HUES48 (cell line): ENCODE measurements around the gene STARD7.

Experiments
- H3K27ac ChIP-seq: one replicate; pipeline ENCODE4 v1.7.0; 2013; ENCODE audit warnings: low read depth, low read length, inconsistent platforms
- H3K27me3 ChIP-seq: 2 replicates; pipeline ENCODE4 v1.6.1; 2013; ENCODE audit warnings: mild to moderate bottlenecking, low read length; ENCODE audit not compliant: control insufficient read depth, insufficient read depth
- H3K36me3 ChIP-seq: 2 replicates; pipeline ENCODE4 v1.6.1; 2013; ENCODE audit warnings: low read length; ENCODE audit not compliant: control insufficient read depth, insufficient read depth
- H3K4me1 ChIP-seq: 2 replicates; pipeline ENCODE4 v1.6.1; 2013; ENCODE audit warnings: mild to moderate bottlenecking, low read length; ENCODE audit not compliant: control insufficient read depth, insufficient read depth
- H3K4me3 ChIP-seq: 2 replicates; pipeline ENCODE4 v1.5.1; 2013; ENCODE audit warnings: mild to moderate bottlenecking, low read depth, low read length
- H3K9ac ChIP-seq: 2 replicates; pipeline ENCODE4 v1.6.1; 2013; ENCODE audit warnings: mild to moderate bottlenecking, low read depth, low read length, moderate library complexity
- H3K9me3 ChIP-seq: 2 replicates; pipeline ENCODE4 v1.6.1; 2013; ENCODE audit warnings: low read length; ENCODE audit not compliant: control insufficient read depth, insufficient read depth

STARD7 gene

GRCh38 chr2:96180002-96180401 lies 28.6 kb downstream of the STARD7 start:
- Histone ChIP-seq H3K36me3 (peaks cover 12% of the 10 kb centered on the region), H3K9me3 (no peaks in the 10 kb centered on the region)

GRCh38 chr2:96176661-96177060 lies 32.0 kb downstream of the STARD7 start:
- Histone ChIP-seq H3K27ac (no peak overlapping the region), H3K36me3 (no peaks in the 10 kb centered on the region), H3K9ac (no peak overlapping the region), H3K4me3 (no peak overlapping the region), H3K27me3 (no peaks in the 10 kb centered on the region), H3K9me3 (no peaks in the 10 kb centered on the region), H3K4me1 (no peaks in the 10 kb centered on the region)

More at GRCh38 chr2:96180002-96180401, 28.6 kb downstream of the STARD7 start:
- no peaks in the 10 kb centered on the region for H3K27me3 ChIP-seq
- no peak overlapping the region for H3K27ac ChIP-seq
- no peaks in the 10 kb centered on the region for H3K4me1 ChIP-seq
- no peak overlapping the region for H3K9ac ChIP-seq
- no peak overlapping the region for H3K4me3 ChIP-seq

- no peaks in the 10 kb centered on the region for H3K9me3 ChIP-seq
- no peak overlapping the region for H3K27ac ChIP-seq
- H3K4me3 ChIP-seq, result no peak overlapping the region
- H3K27me3 ChIP-seq, result no peaks in the 10 kb centered on the region
- H3K36me3 ChIP-seq, result no peaks in the 10 kb centered on the region
- no peak overlapping the region for H3K9ac ChIP-seq
- H3K4me1 ChIP-seq, result no peaks in the 10 kb centered on the region
Measured at GRCh38 chr2:96175951-96176350, 32.7 kb downstream of the STARD7 start.

- Histone ChIP-seq H3K36me3 (no peaks in the 10 kb centered on the region), H3K9me3 (0 out of 2 replicates have a peak, but pooled peaks cover 4% of the 10 kb centered on the region), H3K4me3 (no peak overlapping the region), H3K9ac (no peak overlapping the region), H3K27ac (no peak overlapping the region), H3K4me1 (no peaks in the 10 kb centered on the region), H3K27me3 (no peaks in the 10 kb centered on the region)
Measured at GRCh38 chr2:96174251-96175144, 34.1 kb downstream of the STARD7 start.

- Histone ChIP-seq H3K36me3 (no peaks in the 10 kb centered on the region), H3K9ac (no peak overlapping the region)
Measured at GRCh38 chr2:96171831-96172230, 36.8 kb downstream of the STARD7 start.

GRCh38 chr2:96170626-96171025 lies 38.0 kb downstream of the STARD7 start:
- H3K36me3 ChIP-seq, result no peaks in the 10 kb centered on the region
- no peak overlapping the region for H3K9ac ChIP-seq
- no peaks in the 10 kb centered on the region for H3K27me3 ChIP-seq
- no peak overlapping the region for H3K27ac ChIP-seq
- 0 out of 2 replicates have a peak, but pooled peaks cover 4% of the 10 kb centered on the region for H3K9me3 ChIP-seq
- H3K4me1 ChIP-seq, result peaks cover 3% of the 10 kb centered on the region; the same call in 1 of the 2 replicates
- H3K4me3 ChIP-seq, result no peak overlapping the region

More at GRCh38 chr2:96171831-96172230, 36.8 kb downstream of the STARD7 start:
- Histone ChIP-seq H3K4me3 (no peak overlapping the region), H3K4me1 (peaks cover 3% of the 10 kb centered on the region; the same call in 1 of the 2 replicates), H3K27ac (no peak overlapping the region), H3K27me3 (no peaks in the 10 kb centered on the region), H3K9me3 (0 out of 2 replicates have a peak, but pooled peaks cover 4% of the 10 kb centered on the region)

- Histone ChIP-seq H3K9ac (no peak overlapping the region), H3K27me3 (no peaks in the 10 kb centered on the region), H3K27ac (no peak overlapping the region), H3K4me1 (peaks cover 3% of the 10 kb centered on the region; the same call in 1 of the 2 replicates), H3K36me3 (no peaks in the 10 kb centered on the region), H3K4me3 (no peak overlapping the region), H3K9me3 (0 out of 2 replicates have a peak, but pooled peaks cover 4% of the 10 kb centered on the region)
Measured at GRCh38 chr2:96169868-96170507, 38.6 kb downstream of the STARD7 start.

GRCh38 chr2:96167407-96168013 lies 41.1 kb downstream of the STARD7 start:
- Histone ChIP-seq H3K4me1 (peaks cover 9% of the 10 kb centered on the region), H3K27me3 (no peaks in the 10 kb centered on the region), H3K9ac (no peak overlapping the region), H3K27ac (no peak overlapping the region), H3K4me3 (no peak overlapping the region), H3K36me3 (no peaks in the 10 kb centered on the region), H3K9me3 (0 out of 2 replicates have a peak, but pooled peaks cover 4% of the 10 kb centered on the region)

- no peak overlapping the region for H3K4me3 ChIP-seq
- no peaks in the 10 kb centered on the region for H3K9me3 ChIP-seq
- H3K27ac ChIP-seq, result no peak overlapping the region
- no peaks in the 10 kb centered on the region for H3K36me3 ChIP-seq
- no peaks in the 10 kb centered on the region for H3K27me3 ChIP-seq
- H3K9ac ChIP-seq, result no peak overlapping the region
- peaks cover 9% of the 10 kb centered on the region for H3K4me1 ChIP-seq
Measured at GRCh38 chr2:96164459-96165184, 44.0 kb downstream of the STARD7 start.

GRCh38 chr2:96163768-96164429 lies 44.7 kb downstream of the STARD7 start:
- Histone ChIP-seq H3K27me3 (no peaks in the 10 kb centered on the region), H3K27ac (no peak overlapping the region), H3K4me3 (no peak overlapping the region), H3K9ac (no peak overlapping the region), H3K9me3 (no peaks in the 10 kb centered on the region), H3K36me3 (no peaks in the 10 kb centered on the region), H3K4me1 (peaks cover 9% of the 10 kb centered on the region)
